Right lobe of liver (tissue), 6 donors: Measurements from ENCODE around the gene AXIN1. TPM values are rescaled to one million over a fixed set of nuclear protein-coding genes. Genes with fewer than 3 reads are reported as not detected.

ENCODE experiments used
- ATAC-seq, 4 donors: fragments of 200-7000 bp; cut with Tn5 transposase; one replicate each; pipeline ENCODE4 v1.9.1; 2020; ENCODE audit warnings: mild to moderate bottlenecking in 4 of 4, moderate library complexity in 4 of 4
- DNase-seq, 3 donors: peaks; one replicate each; pipeline ENCODE4 v3.0.0-alpha.2; 2020
- H3K27ac ChIP-seq, 3 donors: fragments of 200-600 bp; one replicate each; pipeline ENCODE4 v1.8.0; 2022
- H3K27me3 ChIP-seq, 2 donors: fragments of 200-600 bp; one replicate each; pipeline ENCODE4 v1.8.0; 2022
- H3K36me3 ChIP-seq, 4 donors: fragments of 200-600 bp; sonication (generic) in 1 of 4; one replicate each; pipeline versions ENCODE4 v1.5.1 to v1.8.0; 2017 to 2022; ENCODE audit warnings: control low read depth in 1 of 4
- H3K4me1 ChIP-seq, 4 donors: fragments of 200-600 bp; sonication (generic) in 1 of 4; one replicate each; pipeline versions ENCODE4 v1.5.1 to v1.8.0; 2017 to 2022; ENCODE audit warnings: control low read depth in 1 of 4
- H3K4me3 ChIP-seq, 3 donors: fragments of 200-600 bp; one replicate each; pipeline ENCODE4 v1.8.0; 2022
- H3K9me3 ChIP-seq, 4 donors: fragments of 200-600 bp; sonication (generic) in 1 of 4; one replicate each; pipeline versions ENCODE4 v1.5.1 to v1.8.0; 2017 to 2022; ENCODE audit warnings: control low read depth in 1 of 4
- POLR2A ChIP-seq: fragments of 450-650 bp; IDR thresholded peaks from one replicate; pipeline ENCODE4 v1.6.1; 2017; ENCODE audit warnings: antibody characterized with exemption, mild to moderate bottlenecking
- WGBS: methylation state at CpG from one replicate; pipeline ENCODE4 v1.1.6; 2018; ENCODE audit warnings: low coverage, low lambda C conversion rate; ENCODE audit not compliant: insufficient coverage; ENCODE audit errors: missing lambda C conversion rate; 5-methylcytosine and 5-hydroxymethylcytosine counted together
- intact Hi-C, 2 donors: fragments of 100-400 bp; cut with DNase I; formaldehyde crosslinking; loops; one replicate each; pipeline versions ENCODE4 v1.11.2 to v1.14.1; 2022
- total RNA-seq, 6 experiments: library from RNA; depleted of rRNA in 2 of 6; stranded (reverse); fragments of >200 nt in 2 of 6; fragmentation: NEBNext Ultra II Directional in 3 of 6; extraction: Animal tissue kit (Norgen Biotek cat#: 25700) in 3 of 6; gene quantifications; one replicate each; pipeline versions ENCODE4 v1.1.0 to v1.2.4, GENCODE V29; 2016 to 2023
- TF ChIP-seq, protein P1 (sequence below), 4 donors: fragments of 200-600 bp in 3 of 4; fragments of 450-650 bp in 1 of 4; IDR thresholded peaks; one replicate each; pipeline versions ENCODE4 v1.5.1 to v1.8.0; 2016 to 2022; ENCODE audit warnings: antibody characterized with exemption in 4 of 4, mild to moderate bottlenecking in 2 of 4
- donor health status: DM: no; HTN: yes; CAD: no.
- donor health status: DM: no; HTN: no; CAD: no.
- donor health status: DM: no; HTN: no; CAD: no.
- donor health status: DM: no; HTN: yes; CAD: no.
- donor health status: DM: no; HTN: yes; CAD: no.

The AXIN1 gene
- total RNA-seq, 6 experiments from 2014 or later, result 5.5 to 17.4 (median 9.4) TPM

DNA sequence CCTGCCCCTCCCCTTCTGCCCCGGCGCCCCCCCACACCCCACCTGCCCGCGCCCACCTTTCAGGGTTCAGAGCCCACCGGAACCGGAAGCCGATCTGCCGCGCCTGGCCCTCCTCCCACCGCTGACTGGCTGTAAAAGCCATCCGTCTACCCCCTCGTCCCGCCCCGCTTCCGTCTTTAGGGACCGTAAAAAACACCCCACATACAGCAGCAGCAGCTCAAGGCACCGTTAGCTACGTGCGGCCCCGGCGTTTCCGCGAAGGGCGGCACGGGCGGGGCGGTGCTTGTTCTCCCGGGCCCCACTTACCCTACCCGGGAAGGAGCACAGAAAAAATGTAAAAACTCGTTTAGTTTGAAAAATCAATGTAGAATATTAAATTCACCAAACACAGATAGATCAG lies 17.9 kb upstream of the AXIN1 start, which contains the start of gene MRPL28:
TSS of gene MRPL28 (minus strand) at position 96 of the 400 bp plus-strand sequence. CDS start 320 bp downstream, outside the sequence.
- intact Hi-C loops, result no loop called here
- DNase-seq (peak; percentile 92 to 95 (median 94)), ATAC-seq (peak; percentile 93 to 98 (median 95))
- Histone ChIP-seq H3K9me3 (no peaks in the 10 kb centered on the region), H3K27ac (no peak within 1 kb of the TSS), H3K36me3 (peaks cover 0 to 36% (median 0%) of the 10 kb centered on the region in 4 donors), H3K4me3 (peak within 1 kb of the TSS; percentile 21 to 39 (median 39)), H3K27me3 (no peaks in the 10 kb centered on the region), H3K4me1 (peaks cover 0 to 5% (median 2%) of the 10 kb centered on the region in 4 donors)
- under 1% methylated on average over 30 of the region's 30 CpGs for WGBS
- TF ChIP-seq, protein P1, sequence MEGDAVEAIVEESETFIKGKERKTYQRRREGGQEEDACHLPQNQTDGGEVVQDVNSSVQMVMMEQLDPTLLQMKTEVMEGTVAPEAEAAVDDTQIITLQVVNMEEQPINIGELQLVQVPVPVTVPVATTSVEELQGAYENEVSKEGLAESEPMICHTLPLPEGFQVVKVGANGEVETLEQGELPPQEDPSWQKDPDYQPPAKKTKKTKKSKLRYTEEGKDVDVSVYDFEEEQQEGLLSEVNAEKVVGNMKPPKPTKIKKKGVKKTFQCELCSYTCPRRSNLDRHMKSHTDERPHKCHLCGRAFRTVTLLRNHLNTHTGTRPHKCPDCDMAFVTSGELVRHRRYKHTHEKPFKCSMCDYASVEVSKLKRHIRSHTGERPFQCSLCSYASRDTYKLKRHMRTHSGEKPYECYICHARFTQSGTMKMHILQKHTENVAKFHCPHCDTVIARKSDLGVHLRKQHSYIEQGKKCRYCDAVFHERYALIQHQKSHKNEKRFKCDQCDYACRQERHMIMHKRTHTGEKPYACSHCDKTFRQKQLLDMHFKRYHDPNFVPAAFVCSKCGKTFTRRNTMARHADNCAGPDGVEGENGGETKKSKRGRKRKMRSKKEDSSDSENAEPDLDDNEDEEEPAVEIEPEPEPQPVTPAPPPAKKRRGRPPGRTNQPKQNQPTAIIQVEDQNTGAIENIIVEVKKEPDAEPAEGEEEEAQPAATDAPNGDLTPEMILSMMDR (IDR thresholded peaks at IDR 0.05), result no peak
- no peak for TF ChIP-seq POLR2A

DNA sequence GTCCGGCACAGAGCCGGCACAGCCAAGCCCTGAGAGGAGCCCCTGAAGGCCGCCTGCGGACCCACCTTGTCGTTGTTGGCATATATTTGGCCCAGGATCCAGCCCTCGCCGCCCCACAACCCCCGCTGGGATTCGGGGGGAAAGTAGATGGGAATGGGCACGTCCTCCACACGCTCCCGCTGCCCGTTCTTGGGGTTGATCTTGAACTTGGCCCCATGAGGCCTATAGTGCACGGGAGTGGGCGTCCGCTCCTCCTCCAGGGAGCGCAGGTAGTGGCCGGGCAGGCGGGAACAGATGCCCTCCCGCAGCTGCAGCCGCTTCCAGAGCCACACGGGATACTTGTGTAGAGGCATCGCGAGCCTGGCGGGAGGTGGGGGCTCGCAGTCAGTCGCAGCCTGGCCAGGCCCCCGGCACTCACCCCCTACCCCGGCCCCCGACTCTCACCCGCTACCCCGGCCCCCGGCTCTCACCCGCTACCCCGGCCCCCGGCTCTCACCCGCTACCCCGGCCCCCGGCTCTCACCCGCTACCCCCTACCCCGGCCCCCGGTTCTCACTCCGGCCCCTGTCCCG lies 17.4 kb upstream of the AXIN1 start:
- DNase-seq (no peak), ATAC-seq (peak in 3 of 4 donors; percentile 6 to 30 (median 19))
- WGBS, result 8% methylated on average over 25 of the region's 44 CpGs
- intact Hi-C loops, result loop anchor here in 1 of 2 donors (10.0 kb wide), 1 partner anchor 135 kb away; the partner anchor contains the start of gene FAM234A
- H3K4me3 ChIP-seq, result peak overlapping the region; percentile 21 to 39 (median 39)
- peaks cover 0 to 35% (median 0%) of the 10 kb centered on the region in 4 donors for H3K36me3 ChIP-seq
- H3K9me3 ChIP-seq, result no peaks in the 10 kb centered on the region
- no peak overlapping the region for H3K27ac ChIP-seq
- TF ChIP-seq POLR2A, result no peak
- TF ChIP-seq, protein P1 (IDR thresholded peaks at IDR 0.05), result no peak
- no peaks in the 10 kb centered on the region for H3K27me3 ChIP-seq
- H3K4me1 ChIP-seq, result peaks cover 0 to 5% (median 2%) of the 10 kb centered on the region in 4 donors

DNA sequence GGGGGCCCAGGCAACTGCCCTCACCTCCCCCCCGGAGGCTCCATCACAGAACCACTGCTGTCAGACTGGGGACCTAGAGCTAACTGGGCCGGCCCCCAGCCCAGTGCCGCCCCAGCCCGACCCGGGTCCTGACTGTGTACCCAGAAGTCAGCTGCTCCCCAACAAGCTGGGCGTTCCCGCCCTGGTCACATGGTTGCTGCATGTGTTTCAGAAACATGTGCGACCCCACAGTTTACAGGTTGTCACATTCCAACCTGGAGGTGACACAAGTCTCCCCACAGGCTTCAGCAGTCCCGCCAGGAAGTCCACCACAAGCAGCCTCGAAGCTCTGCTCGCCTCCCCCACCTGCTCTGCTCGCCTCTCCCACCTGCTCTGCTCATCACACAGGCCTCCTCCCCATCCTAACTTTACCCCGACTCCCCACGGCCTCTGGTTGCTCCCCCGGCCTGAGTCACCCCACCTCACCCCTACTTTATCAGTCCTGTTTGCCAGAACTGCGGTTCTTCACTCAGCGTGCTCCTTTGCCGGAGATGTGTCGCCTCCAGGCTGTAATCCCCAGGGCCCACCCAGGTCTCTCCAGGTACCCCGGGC lies 16.8 kb upstream of the AXIN1 start:
- Histone ChIP-seq H3K27me3 (no peaks in the 10 kb centered on the region), H3K9me3 (no peaks in the 10 kb centered on the region), H3K27ac (no peak overlapping the region), H3K36me3 (peaks cover 0 to 30% (median 0%) of the 10 kb centered on the region in 4 donors), H3K4me3 (no peak overlapping the region), H3K4me1 (peaks cover 0 to 5% (median 2%) of the 10 kb centered on the region in 4 donors)
- DNase-seq, result no peak
- ATAC-seq, result no peak
- 75% methylated on average over 7 of the region's 20 CpGs for WGBS
- no peak for TF ChIP-seq POLR2A
- TF ChIP-seq, protein P1 (IDR thresholded peaks at IDR 0.05), result no peak
- intact Hi-C loops, result loop anchor here in 1 of 2 donors (10.0 kb wide), 1 partner anchor 135 kb away; the partner anchor contains the start of gene FAM234A

DNA sequence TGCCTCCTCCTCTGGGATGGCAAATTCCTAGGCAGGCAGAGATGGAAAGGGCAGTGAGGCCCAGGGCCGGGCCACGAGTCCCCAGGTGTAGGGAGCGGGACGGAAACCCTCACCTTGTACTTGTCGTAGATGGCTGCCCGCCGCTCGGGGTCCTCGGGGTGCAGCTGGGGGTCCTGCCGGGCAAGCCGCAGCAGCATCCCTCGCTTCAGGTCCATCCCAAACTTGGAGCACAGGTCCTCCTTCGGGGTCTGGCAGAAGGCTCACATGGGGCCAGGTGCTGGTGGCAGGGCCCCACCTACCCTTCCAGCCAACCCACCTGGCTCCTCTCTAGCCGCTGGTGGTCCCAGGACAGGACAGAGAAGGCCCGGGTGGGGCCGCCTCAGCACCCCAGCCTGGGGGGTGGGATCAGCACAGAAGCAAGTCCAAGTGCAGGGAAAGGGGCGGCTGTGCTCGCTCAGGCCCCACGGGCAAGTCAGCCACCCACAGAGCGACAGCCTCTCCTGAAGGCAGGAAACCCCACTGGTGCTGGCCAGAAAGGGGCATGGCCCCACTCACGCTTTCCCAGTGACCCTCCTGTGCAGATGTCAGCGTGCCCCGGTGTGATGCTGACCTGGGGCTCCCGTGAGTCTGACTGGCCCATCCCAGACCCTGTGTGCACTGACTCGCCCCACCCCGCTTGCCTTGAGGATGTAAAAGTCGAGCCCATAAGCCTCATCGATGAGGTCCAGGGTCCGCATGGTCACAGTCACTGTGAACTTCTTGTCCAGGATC lies 16.1 kb upstream of the AXIN1 start:
- no peaks in the 10 kb centered on the region for H3K27me3 ChIP-seq
- peaks cover 0 to 5% (median 2%) of the 10 kb centered on the region in 4 donors for H3K4me1 ChIP-seq
- intact Hi-C loops, result loop anchor here in 1 of 2 donors (10.0 kb wide), 1 partner anchor 134 kb away; the partner anchor contains the start of gene FAM234A
- TF ChIP-seq, protein P1 (IDR thresholded peaks at IDR 0.05), result no peak
- TF ChIP-seq POLR2A, result no peak
- H3K36me3 ChIP-seq, result peaks cover 0 to 30% (median 0%) of the 10 kb centered on the region in 4 donors
- DNase-seq (no peak), ATAC-seq (no peak)
- H3K27ac ChIP-seq, result no peak overlapping the region
- H3K9me3 ChIP-seq, result no peaks in the 10 kb centered on the region
- WGBS, result 79% methylated on average over 3 of the region's 29 CpGs
- no peak overlapping the region for H3K4me3 ChIP-seq
